GM19043 (cell line): ENCODE data around the gene FIBIN.

Experiments used
- ATAC-seq: cut with Tn5 transposase; IDR thresholded peaks from one replicate; pipeline ENCODE4 v1.9.1; 2021; ENCODE audit warnings: low read depth; ENCODE audit not compliant: unreplicated experiment

Gene FIBIN

GRCh38 chr11:27018902-27019529 lies 25.1 kb downstream of the FIBIN start:
- ATAC-seq = no peak

DNA sequence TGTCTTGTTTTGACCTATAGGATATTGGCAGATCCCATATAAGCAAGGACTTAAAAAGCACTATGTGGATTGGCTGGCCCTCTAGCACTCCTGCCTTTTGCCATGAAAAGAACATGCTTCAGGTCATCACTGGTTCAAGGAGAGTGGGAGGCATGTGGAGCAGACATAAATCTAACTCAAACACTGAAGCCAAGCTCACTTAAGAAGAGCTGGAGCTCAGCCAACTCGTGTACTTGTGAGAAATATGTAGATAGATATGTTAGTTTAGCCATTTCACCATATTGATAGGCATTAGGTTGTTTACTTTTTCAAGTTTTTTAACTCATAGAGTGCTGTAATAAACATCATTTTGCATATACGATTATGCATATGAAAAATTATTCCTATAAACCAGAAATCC lies 26.8 kb downstream of the FIBIN start:
- ATAC-seq = no peak

DNA sequence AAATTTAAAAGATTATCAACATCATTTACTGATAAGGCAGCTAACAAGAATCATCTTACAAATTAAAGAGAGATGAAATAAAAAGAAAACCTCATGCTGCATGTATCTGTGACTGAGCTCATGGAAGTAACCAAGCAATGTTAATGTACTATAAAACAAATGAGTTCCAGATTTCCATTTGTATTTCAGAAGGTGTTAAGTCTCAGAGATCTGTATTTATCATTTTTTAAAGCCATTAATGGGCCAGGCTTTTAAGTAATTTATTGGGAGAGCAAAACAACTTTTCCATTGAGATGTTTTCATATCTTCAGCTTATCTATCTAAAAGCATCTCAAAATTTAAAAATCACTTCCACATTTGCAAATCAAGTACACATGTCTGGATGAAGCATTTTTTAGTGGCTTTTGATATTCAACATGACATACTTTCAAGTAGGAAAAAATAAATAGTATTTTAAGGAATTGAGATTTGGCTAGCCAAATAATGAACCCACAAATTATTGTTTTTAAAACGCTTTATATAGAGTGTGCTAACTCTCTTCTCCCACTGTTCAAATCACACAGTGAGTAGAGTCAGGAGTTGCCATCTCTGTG lies 28.8 kb downstream of the FIBIN start:
- ATAC-seq = no peak

DNA sequence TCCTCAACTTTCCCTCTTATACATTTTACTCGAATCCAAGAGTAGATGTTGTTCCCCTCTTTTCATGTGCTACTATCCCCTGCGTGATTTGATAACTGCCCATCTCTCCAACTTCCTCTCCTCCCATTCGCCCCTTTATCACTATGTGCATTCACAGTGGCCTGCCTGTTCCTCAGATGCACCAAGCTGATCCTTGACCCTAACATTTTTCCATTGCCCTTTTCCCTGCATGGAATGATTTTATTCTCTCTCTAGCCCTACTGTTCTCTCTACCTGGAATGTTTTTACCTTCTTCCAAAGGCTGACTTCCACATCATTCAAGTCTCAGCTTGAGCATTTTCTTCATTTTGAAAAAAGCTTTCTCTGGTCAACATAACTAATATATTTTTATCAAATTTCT lies 31.0 kb downstream of the FIBIN start:
- ATAC-seq = no peak

DNA sequence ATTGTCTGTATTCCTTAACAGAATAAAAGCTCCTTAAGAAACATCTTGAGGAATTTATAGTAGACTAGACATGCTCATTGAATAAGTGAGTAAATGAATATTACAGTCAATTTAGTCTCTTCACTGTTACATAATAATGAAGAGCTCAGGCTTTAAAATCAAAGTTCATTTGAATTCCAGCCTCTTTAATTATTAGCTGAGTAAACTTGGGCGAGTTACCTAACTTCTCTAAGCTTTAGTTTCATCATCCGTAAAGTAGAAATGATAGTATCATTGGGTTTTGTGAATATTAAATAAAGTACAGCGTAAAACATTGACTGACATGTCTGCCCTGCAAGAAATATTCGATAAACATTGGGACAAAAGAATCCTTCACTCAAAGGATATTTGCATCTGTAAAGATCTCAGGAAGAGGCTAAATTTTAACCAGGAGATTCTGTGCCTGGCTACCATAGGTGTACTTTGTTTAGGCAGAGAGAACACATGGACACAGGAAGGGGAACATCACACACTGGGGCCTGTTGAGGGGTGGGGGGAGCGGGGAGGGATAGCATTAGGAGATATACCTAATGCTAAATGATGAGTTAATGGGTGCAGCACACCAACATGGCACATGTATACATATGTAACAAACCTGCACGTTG lies 31.5 kb downstream of the FIBIN start:
- no peak for ATAC-seq

- no peak for ATAC-seq
Observed at GRCh38 chr11:27025957-27026733, 32.2 kb downstream of the FIBIN start.

- no peak for ATAC-seq
Observed at GRCh38 chr11:27028561-27028965, 34.7 kb downstream of the FIBIN start.

DNA sequence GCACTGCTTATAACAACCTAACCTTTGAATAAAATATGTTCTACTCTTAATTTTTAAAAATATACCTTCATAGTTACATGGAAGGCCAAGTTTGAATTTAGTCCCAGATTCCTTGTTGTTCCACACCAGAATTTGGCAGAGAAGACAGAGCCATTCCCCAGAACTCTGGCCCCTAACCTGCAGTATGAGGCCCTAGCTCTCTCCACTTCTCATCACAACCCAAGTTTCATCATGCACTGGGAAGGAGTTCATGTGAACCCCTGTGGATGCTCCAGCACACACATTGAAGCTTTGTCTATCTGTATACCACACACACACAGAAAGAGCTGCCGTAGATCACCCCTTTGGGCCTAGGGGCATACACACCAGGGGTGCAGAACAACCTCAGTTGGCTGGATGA lies 36.1 kb downstream of the FIBIN start:
- no peak for ATAC-seq

DNA sequence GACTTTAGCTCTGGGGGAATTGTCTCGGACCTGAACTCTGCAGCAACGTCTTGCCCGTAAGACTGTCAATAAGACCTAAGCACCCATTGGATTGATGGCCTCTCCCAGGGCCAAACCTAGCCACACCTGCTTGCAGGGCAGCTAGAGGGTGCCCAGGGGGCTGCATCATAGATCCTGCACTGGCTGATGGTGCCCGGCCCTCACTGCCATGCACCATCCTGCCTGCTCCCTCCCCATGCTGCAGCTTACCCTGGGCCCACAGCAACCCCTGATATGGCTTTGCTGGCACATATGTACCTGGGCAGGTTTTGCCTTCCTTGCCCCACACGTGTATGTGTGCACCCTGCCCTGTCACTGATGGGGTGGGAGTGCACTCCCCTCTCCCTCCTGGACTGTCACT lies 37.8 kb downstream of the FIBIN start:
- no peak for ATAC-seq

- ATAC-seq = no peak
Observed at GRCh38 chr11:27039873-27040272, 46.0 kb downstream of the FIBIN start.

GRCh38 chr11:27040302-27041115 lies 46.6 kb downstream of the FIBIN start, which contains the start of gene BBOX1:
Gene BBOX1, plus strand, starts transcription at chr11:27040815. Its CDS starts 14,616 bp downstream, at chr11:27055431.
- ATAC-seq = no peak

GRCh38 chr11:27041141-27041899 lies 47.4 kb downstream of the FIBIN start:
- no peak for ATAC-seq
